ENCODE measurements around the gene PERM1. TPM values are rescaled to one million over a fixed set of nuclear protein-coding genes. Genes with fewer than 3 reads are reported as not detected.

PERM1 gene
- total RNA-seq, 1 experiment from 2014 or later: 0.39 TPM

GRCh38 chr1:974687-975328 lies 7.1 kb downstream of the PERM1 start:
- intact Hi-C loops (cut with micrococcal nuclease): loop anchor here (5.0 kb wide), 1 partner anchor 142 kb away; the partner anchor contains the start of gene C1orf159
- H3K9me3 ChIP-seq (ENCODE audit: control insufficient read depth in 1 of 2, insufficient read depth in 1 of 2, low read depth in 1 of 2, low read length in 2 of 2): no peaks in the 10 kb centered on the region
- peaks cover 9 to 22% of the 10 kb centered on the region in 2 experiments for H3K4me1 ChIP-seq (ENCODE audit: control insufficient read depth in 1 of 2, insufficient read depth in 2 of 2, low read length in 2 of 2)
- H2AFZ ChIP-seq (ENCODE audit: low read depth, low read length, poor library complexity, severe bottlenecking): no peak overlapping the region
- no peaks in the 10 kb centered on the region for H3K9me2 ChIP-seq (ENCODE audit: insufficient read depth)
- BruUV-seq (replicated peaks): no TSS peak
- no peaks in the 10 kb centered on the region for H3K27me3 ChIP-seq (ENCODE audit: insufficient read depth, low read length)
- H4K20me1 ChIP-seq (ENCODE audit: insufficient read depth): no peaks in the 10 kb centered on the region
- ATAC-seq: no peak
- ChIA-PET POLR2A (no interaction called here), CTCF (no interaction called here), RAD21 (ENCODE audit: low non-redundant PET in 1 of 2, low total read pairs in 2 of 2, uncharacterized antibody in 2 of 2, unreplicated experiment in 2 of 2) (no interaction called here)
- no peak for DNase-seq (ENCODE audit: low read depth, low spot score)
- TF ChIP-seq SIN3A (IDR thresholded peaks at IDR 0.05; ENCODE audit: low read depth) (no peak), POLR2A (IDR thresholded peaks at IDR 0.05; ENCODE audit: borderline replicate concordance, extremely low read depth, insufficient read depth, insufficient read length) (no peak), EZH2phosphoT487 (IDR thresholded peaks at IDR 0.05; ENCODE audit: borderline replicate concordance) (no peak), ZFX (IDR thresholded peaks at IDR 0.05) (no peak), ZBTB33 (IDR thresholded peaks at IDR 0.05; ENCODE audit: extremely low read depth, insufficient replicate concordance, low read length) (no peak), JUND (IDR thresholded peaks at IDR 0.05) (no peak)
- H3K9ac ChIP-seq (ENCODE audit: low read length): no peak overlapping the region
- no peaks in the 10 kb centered on the region for H3K79me2 ChIP-seq (ENCODE audit: insufficient read depth, low read length)
- no peak overlapping the region for H3K4me2 ChIP-seq (ENCODE audit: low read length)
- no peak overlapping the region for H3K4me3 ChIP-seq (replicated peaks in 1 of 2; ENCODE audit: low read depth in 1 of 2, low read length in 2 of 2)
- peak overlapping the region; percentile 93; the same call in 1 of the 2 replicates for H3K27ac ChIP-seq (ENCODE audit: low read depth, low read length)
- H3K36me3 ChIP-seq (ENCODE audit: control insufficient read depth in 1 of 2, insufficient read depth in 2 of 2, low read length in 2 of 2): no peaks in the 10 kb centered on the region

GRCh38 chr1:974293-974640 lies 7.6 kb downstream of the PERM1 start:
- no peaks in the 10 kb centered on the region; a peak in 1 of 4 replicates for H3K9me3 ChIP-seq (ENCODE audit: control insufficient read depth in 1 of 2, insufficient read depth in 1 of 2, low read depth in 1 of 2, low read length in 2 of 2)
- no peak overlapping the region for H3K4me3 ChIP-seq (replicated peaks in 1 of 2; ENCODE audit: low read depth in 1 of 2, low read length in 2 of 2)
- ChIA-PET POLR2A (no interaction called here), RAD21 (ENCODE audit: low non-redundant PET in 1 of 2, low total read pairs in 2 of 2, uncharacterized antibody in 2 of 2, unreplicated experiment in 2 of 2) (no interaction called here), CTCF (no interaction called here)
- H3K27me3 ChIP-seq (ENCODE audit: insufficient read depth, low read length): no peaks in the 10 kb centered on the region
- no peak overlapping the region for H3K4me2 ChIP-seq (ENCODE audit: low read length)
- ATAC-seq (no peak), DNase-seq (ENCODE audit: low read depth, low spot score) (no peak)
- intact Hi-C loops (cut with micrococcal nuclease): no loop called here
- no peak overlapping the region for H2AFZ ChIP-seq (ENCODE audit: low read depth, low read length, poor library complexity, severe bottlenecking)
- no peaks in the 10 kb centered on the region for H3K36me3 ChIP-seq (ENCODE audit: control insufficient read depth in 1 of 2, insufficient read depth in 2 of 2, low read length in 2 of 2)
- H3K9ac ChIP-seq (ENCODE audit: low read length): no peak overlapping the region
- no peaks in the 10 kb centered on the region for H4K20me1 ChIP-seq (ENCODE audit: insufficient read depth)
- no peaks in the 10 kb centered on the region for H3K9me2 ChIP-seq (ENCODE audit: insufficient read depth)
- peaks cover 9 to 22% of the 10 kb centered on the region in 2 experiments for H3K4me1 ChIP-seq (ENCODE audit: control insufficient read depth in 1 of 2, insufficient read depth in 2 of 2, low read length in 2 of 2)
- H3K79me2 ChIP-seq (ENCODE audit: insufficient read depth, low read length): no peaks in the 10 kb centered on the region
- H3K27ac ChIP-seq (ENCODE audit: low read depth, low read length): no peak overlapping the region
- BruUV-seq (replicated peaks): no TSS peak
- TF ChIP-seq SRF (IDR thresholded peaks at IDR 0.05; ENCODE audit: low read depth) (no peak), YY1 (IDR thresholded peaks at IDR 0.05; ENCODE audit: extremely low read depth, insufficient replicate concordance, low read depth, low read length) (no peak), REST (IDR thresholded peaks at IDR 0.05; ENCODE audit: low read depth) (no peak), ZBTB33 (IDR thresholded peaks at IDR 0.05; ENCODE audit: extremely low read depth, insufficient replicate concordance, low read length) (no peak), EZH2 (IDR thresholded peaks at IDR 0.05) (no peak), ELF1 (IDR thresholded peaks at IDR 0.05; ENCODE audit: borderline replicate concordance, low read depth) (no peak)

Data from HCT116 (cell line).